Central memory CD8-positive, alpha-beta T cell (primary cell): ENCODE measurements around the gene RASGRP2.

ENCODE experiments used
- ATAC-seq: fragments of 150-1000 bp; cut with Tn5 transposase; replicated peaks from 2 replicates; pipeline ENCODE4 v1.10.0; 2022; ENCODE audit warnings: mild to moderate bottlenecking, moderate FRiP score, moderate number of reproducible peaks; ENCODE audit not compliant: poor library complexity, severe bottlenecking; ENCODE audit errors: extremely low read depth
- DNase-seq, 2 donors: peaks; one replicate each; pipeline ENCODE4 v3.0.0; 2021; ENCODE audit warnings: low spot score in 2 of 2
- H3K27ac Mint-ChIP-seq: one replicate; pipeline ENCODE4 v1.8.0; 2022; ENCODE audit warnings: low read depth, mild to moderate bottlenecking, moderate library complexity, mixed read lengths
- H3K27me3 Mint-ChIP-seq: one replicate; pipeline ENCODE4 v1.8.0; 2022; ENCODE audit warnings: mixed read lengths
- H3K36me3 Mint-ChIP-seq: one replicate; pipeline ENCODE4 v1.8.0; 2022; ENCODE audit warnings: mild to moderate bottlenecking, moderate library complexity, mixed read lengths; ENCODE audit not compliant: insufficient read depth
- H3K4me1 Mint-ChIP-seq: one replicate; pipeline ENCODE4 v1.8.0; 2022; ENCODE audit warnings: mixed read lengths
- H3K4me3 Mint-ChIP-seq: one replicate; pipeline ENCODE4 v1.8.0; 2022; ENCODE audit warnings: mild to moderate bottlenecking, moderate library complexity, mixed read lengths
- H3K9me3 Mint-ChIP-seq: one replicate; pipeline ENCODE4 v1.8.0; 2022; ENCODE audit warnings: mixed read lengths

Gene RASGRP2

GRCh38 chr11:64778473-64779298, 34.7 kb upstream of the RASGRP2 start, which contains the start of gene SF1:
Gene SF1 (minus strand): TSS chr11:64778542. CDS start chr11:64778392, 150 bp downstream.
- Mint-ChIP-seq H3K36me3 (peaks cover 54% of the 10 kb centered on the region), H3K27ac (peak within 1 kb of the TSS; percentile 100), H3K27me3 (no peaks in the 10 kb centered on the region), H3K4me1 (peaks cover 56% of the 10 kb centered on the region), H3K4me3 (peak within 1 kb of the TSS; percentile 91), H3K9me3 (no peaks in the 10 kb centered on the region)
- peak; percentile 87 for ATAC-seq
- DNase-seq: peak; percentile 96 to 100

GRCh38 chr11:64778223-64778472, 34.2 kb upstream of the RASGRP2 start:
- H3K27ac Mint-ChIP-seq: peak overlapping the region; percentile 100
- H3K27me3 Mint-ChIP-seq: no peaks in the 10 kb centered on the region
- peaks cover 59% of the 10 kb centered on the region for H3K36me3 Mint-ChIP-seq
- peak; percentile 1 for ATAC-seq
- H3K4me3 Mint-ChIP-seq: peak overlapping the region; percentile 89
- no peaks in the 10 kb centered on the region for H3K9me3 Mint-ChIP-seq
- DNase-seq: no peak
- H3K4me1 Mint-ChIP-seq: peaks cover 61% of the 10 kb centered on the region

- peaks cover 66% of the 10 kb centered on the region for H3K4me1 Mint-ChIP-seq
- peak overlapping the region; percentile 93 for H3K27ac Mint-ChIP-seq
- H3K4me3 Mint-ChIP-seq: peak overlapping the region; percentile 91
- no peaks in the 10 kb centered on the region for H3K27me3 Mint-ChIP-seq
- no peaks in the 10 kb centered on the region for H3K9me3 Mint-ChIP-seq
- peak; percentile 6 for ATAC-seq
- peak; percentile 63 to 70 for DNase-seq
- peaks cover 64% of the 10 kb centered on the region for H3K36me3 Mint-ChIP-seq
Measured at GRCh38 chr11:64777449-64778222, 33.7 kb upstream of the RASGRP2 start.

GRCh38 chr11:64776875-64777274, 32.9 kb upstream of the RASGRP2 start:
- Mint-ChIP-seq H3K4me3 (peak overlapping the region; percentile 91), H3K9me3 (no peaks in the 10 kb centered on the region), H3K4me1 (peaks cover 73% of the 10 kb centered on the region), H3K36me3 (peaks cover 72% of the 10 kb centered on the region), H3K27ac (peak overlapping the region; percentile 93), H3K27me3 (no peaks in the 10 kb centered on the region)
- no peak for ATAC-seq
- DNase-seq: no peak

- Mint-ChIP-seq H3K4me1 (peaks cover 78% of the 10 kb centered on the region), H3K4me3 (peak overlapping the region; percentile 91), H3K9me3 (no peaks in the 10 kb centered on the region), H3K27ac (peak overlapping the region; percentile 93), H3K27me3 (no peaks in the 10 kb centered on the region), H3K36me3 (peaks cover 76% of the 10 kb centered on the region)
- ATAC-seq: no peak
- DNase-seq: no peak
Measured at GRCh38 chr11:64776425-64776824, 32.5 kb upstream of the RASGRP2 start.

- DNase-seq (no peak), ATAC-seq (no peak)
- Mint-ChIP-seq H3K36me3 (peaks cover 92% of the 10 kb centered on the region), H3K27me3 (no peaks in the 10 kb centered on the region), H3K4me1 (peaks cover 82% of the 10 kb centered on the region), H3K27ac (no peak overlapping the region), H3K9me3 (no peaks in the 10 kb centered on the region), H3K4me3 (peak overlapping the region; percentile 36)
Measured at GRCh38 chr11:64774144-64774543, 30.2 kb upstream of the RASGRP2 start.

- Mint-ChIP-seq H3K4me1 (peaks cover 90% of the 10 kb centered on the region), H3K27me3 (no peaks in the 10 kb centered on the region), H3K4me3 (no peak overlapping the region), H3K36me3 (peaks cover 98% of the 10 kb centered on the region), H3K9me3 (no peaks in the 10 kb centered on the region), H3K27ac (peak overlapping the region; percentile 35)
- DNase-seq: no peak
- ATAC-seq: no peak
Measured at GRCh38 chr11:64772303-64773018, 28.5 kb upstream of the RASGRP2 start.

GRCh38 chr11:64771861-64772260, 27.9 kb upstream of the RASGRP2 start:
- H3K36me3 Mint-ChIP-seq: peaks cover 97% of the 10 kb centered on the region
- H3K4me1 Mint-ChIP-seq: peaks cover 88% of the 10 kb centered on the region
- ATAC-seq: no peak
- no peaks in the 10 kb centered on the region for H3K27me3 Mint-ChIP-seq
- H3K9me3 Mint-ChIP-seq: no peaks in the 10 kb centered on the region
- DNase-seq: no peak
- peak overlapping the region; percentile 35 for H3K27ac Mint-ChIP-seq
- no peak overlapping the region for H3K4me3 Mint-ChIP-seq

GRCh38 chr11:64770120-64770519, 26.2 kb upstream of the RASGRP2 start:
- Mint-ChIP-seq H3K9me3 (no peaks in the 10 kb centered on the region), H3K4me1 (peaks cover 86% of the 10 kb centered on the region), H3K27me3 (no peaks in the 10 kb centered on the region), H3K36me3 (peaks cover 96% of the 10 kb centered on the region), H3K4me3 (no peak overlapping the region), H3K27ac (no peak overlapping the region)
- DNase-seq (no peak), ATAC-seq (no peak)

GRCh38 chr11:64769283-64769682, 25.3 kb upstream of the RASGRP2 start:
- Mint-ChIP-seq H3K9me3 (no peaks in the 10 kb centered on the region), H3K4me3 (peak overlapping the region; percentile 5), H3K36me3 (peaks cover 96% of the 10 kb centered on the region), H3K27ac (peak overlapping the region; percentile 22), H3K27me3 (no peaks in the 10 kb centered on the region), H3K4me1 (peaks cover 88% of the 10 kb centered on the region)
- no peak for DNase-seq
- ATAC-seq: no peak

GRCh38 chr11:64768300-64768694, 24.4 kb upstream of the RASGRP2 start:
- peaks cover 88% of the 10 kb centered on the region for H3K4me1 Mint-ChIP-seq
- H3K9me3 Mint-ChIP-seq: no peaks in the 10 kb centered on the region
- no peaks in the 10 kb centered on the region for H3K27me3 Mint-ChIP-seq
- peak overlapping the region; percentile 71 for H3K4me3 Mint-ChIP-seq
- H3K27ac Mint-ChIP-seq: peak overlapping the region; percentile 89
- ATAC-seq (no peak), DNase-seq (no peak)
- peaks cover 95% of the 10 kb centered on the region for H3K36me3 Mint-ChIP-seq
